ENCODE results near the gene P2RY11.

P2RY11 gene

GRCh38 chr19:10113964-10114650 is 2.6 kb downstream of the P2RY11 start:
- no peak for DNase-seq

DNA sequence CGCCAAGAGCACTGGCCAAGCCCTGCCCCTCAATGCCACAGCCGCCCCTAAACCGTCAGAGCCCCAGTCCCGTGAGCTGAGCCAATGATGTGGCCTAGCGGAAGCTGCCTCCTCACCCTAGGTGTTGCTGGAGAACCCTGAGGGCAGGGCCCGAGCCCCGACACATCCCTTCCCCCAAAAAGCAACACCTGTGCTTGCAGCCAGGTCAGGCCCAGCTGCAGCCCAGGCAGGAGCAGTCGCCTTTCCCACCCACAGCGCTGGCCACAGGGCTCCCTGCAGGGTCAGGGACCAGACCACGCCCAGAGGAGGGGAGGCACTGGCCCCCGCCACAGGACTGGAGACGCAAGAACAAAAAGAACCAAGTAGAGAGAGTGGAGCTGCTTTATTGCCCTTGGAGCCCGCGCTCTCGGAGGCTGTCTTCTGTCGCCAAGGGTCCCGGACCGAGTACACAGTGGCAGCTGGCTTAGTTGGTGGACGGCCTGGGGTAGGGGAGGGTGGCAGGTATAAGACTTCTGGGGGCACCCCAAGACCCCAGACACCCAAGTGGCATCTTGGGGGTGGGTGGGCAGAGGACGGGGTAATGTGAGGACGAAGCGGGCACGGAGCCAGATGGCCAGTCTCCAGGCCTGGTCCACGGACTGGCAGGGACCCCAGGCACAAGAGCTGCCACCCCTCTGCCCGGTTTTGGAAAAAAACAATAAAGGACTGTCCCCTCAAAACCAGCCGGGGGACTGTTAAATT is 3.3 kb downstream of the P2RY11 start:
- no peak for DNase-seq

- no peak for DNase-seq
These were observed 4.0 kb downstream of the P2RY11 start for GRCh38 chr19:10115392-10116084.

DNA sequence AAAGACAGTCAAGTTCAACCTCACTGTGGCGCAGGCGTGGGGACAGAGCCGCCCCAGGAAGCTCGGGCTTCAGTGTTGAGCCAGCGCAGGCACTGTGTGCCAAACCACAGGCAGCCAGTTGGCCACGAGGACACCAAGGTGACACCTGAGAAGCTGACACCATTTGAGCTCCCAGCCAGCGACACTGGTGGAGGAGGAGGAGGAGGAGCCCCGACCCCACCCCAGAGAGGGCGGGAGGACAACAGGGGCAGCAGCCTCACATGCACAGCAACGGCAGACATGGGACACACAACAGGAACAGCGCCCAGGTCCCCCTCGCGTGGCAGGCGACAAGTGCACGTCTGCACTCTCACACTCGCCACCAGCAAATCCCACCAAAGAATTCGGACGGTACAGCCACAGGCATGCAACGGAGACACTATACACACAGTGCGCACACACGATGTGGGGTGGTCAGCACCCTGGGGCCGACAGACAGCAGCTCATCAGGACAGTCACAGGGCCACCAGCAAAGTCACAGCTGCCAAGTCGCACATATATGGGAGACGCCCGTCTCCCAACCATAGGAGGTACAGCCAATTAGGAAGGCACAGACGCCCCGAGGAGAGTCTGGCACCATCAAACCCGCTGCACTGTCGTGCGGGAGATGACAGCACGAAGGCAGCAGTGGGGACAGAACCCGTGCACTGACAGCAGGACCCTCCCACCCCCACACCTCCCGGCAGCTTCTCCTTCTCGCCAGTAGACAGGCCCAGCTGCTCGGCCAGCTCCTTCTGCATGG is 4.8 kb downstream of the P2RY11 start:
- no peak for DNase-seq

DNA sequence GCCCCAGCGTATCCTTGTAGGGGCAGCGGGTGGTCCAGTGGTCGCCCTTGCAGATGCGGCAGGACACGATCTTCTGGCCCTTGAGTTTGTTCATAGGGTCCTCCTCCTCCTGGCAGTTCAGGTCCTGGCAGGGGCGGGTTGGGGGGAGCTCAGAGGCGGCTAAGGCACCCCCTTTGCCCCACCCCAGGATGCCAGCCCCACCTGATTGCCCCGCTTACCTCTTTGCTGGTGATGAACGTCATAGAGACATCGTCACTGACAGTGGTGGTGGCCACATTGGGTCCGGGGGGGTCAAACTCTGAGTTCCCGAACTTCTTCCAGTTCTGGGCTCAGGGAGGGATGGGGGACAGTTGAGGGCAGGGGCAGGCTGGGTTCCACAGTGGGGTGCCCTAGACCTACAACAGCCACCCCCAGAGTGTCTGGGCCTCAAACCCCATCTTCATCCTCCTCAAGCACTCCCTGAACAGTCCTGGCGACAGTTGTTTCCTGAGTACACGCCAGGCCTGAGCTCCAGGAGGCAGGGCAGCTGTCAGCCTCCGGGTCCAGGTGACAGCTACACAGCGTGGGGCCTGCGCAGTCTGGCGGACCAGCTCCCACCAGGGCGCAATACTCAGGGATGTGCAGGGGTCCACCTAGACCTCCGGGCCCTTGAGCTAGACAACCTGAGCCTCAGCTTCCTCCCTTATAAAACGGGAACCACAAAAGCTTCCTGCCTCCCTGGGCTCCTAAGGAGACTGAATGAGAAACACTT is 5.5 kb downstream of the P2RY11 start:
- DNase-seq, result no peak

GRCh38 chr19:10118960-10119359 is 7.5 kb downstream of the P2RY11 start:
- no peak for DNase-seq

DNA sequence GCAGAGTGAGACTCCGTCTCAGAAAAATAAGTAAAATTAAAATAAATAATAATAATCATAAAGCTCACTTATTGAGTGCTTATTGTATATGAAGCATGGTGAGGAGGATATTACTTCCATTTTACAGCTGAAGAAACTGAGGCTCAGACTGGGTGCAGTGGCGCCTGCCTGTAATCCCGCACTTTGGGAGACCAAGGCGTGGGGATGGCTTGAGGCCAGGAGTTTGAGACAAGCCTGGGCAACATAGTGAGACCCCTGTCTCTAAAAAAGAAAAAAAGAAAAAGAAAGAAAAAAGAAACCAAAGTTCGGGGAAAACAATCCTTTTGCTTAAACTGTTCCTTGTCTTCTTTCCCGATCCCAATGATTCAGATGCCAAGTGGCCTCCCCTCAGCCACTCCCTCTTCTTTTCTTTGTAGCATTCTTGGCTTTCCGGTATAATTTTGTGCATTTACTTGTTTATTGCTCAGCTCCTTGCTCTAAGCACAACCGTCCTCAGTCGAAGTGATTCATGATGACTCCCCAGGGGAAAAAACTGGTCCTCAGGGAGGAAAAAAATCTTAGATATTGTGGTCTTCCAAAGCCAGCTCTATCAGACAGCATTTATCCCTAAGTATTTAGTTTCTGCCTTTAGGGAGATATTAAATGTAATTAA is 9.2 kb downstream of the P2RY11 start:
- no peak for DNase-seq

- DNase-seq, result no peak
These were observed 10.6 kb downstream of the P2RY11 start for GRCh38 chr19:10122045-10122444.

DNA sequence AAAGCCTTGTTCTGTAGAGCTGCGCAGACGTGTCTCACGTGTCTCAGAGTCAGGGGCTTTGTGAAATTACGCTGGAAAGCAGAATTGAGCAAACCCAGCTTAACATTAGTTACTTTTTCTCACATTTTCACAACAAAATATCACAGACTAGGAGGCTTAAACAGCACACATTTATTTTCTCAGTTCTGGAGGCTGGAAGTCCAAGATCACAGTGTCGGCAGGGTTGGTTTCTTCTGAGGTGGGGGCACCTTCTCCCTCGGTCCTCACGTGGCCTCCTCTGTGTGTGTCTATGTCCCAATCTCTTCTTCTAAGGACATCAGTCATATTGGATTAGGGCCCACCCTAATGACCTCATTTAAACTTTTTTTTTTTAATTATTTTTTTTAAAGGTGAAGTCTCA is 12.9 kb downstream of the P2RY11 start:
- DNase-seq, result no peak

DNA sequence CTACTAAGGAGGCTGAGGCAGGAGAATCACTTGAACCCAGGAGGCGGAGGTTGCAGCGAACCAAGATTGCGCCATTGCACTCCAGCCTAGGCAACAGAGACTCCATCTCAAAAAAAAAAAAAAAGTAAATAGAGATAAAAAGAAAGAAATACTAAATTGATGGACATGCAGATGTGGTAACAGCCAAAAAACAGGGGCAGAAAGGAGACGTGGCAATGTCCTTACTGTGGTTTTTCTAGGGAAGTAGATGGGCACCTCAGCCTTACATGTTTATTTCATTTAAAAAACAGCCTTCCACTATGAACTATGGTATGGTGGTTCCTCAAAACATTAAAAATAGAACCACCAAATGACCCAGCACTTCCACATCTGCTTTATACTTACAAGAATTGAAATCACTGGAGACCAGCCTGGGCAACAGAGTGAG is 14.7 kb downstream of the P2RY11 start:
- no peak for DNase-seq

DNA sequence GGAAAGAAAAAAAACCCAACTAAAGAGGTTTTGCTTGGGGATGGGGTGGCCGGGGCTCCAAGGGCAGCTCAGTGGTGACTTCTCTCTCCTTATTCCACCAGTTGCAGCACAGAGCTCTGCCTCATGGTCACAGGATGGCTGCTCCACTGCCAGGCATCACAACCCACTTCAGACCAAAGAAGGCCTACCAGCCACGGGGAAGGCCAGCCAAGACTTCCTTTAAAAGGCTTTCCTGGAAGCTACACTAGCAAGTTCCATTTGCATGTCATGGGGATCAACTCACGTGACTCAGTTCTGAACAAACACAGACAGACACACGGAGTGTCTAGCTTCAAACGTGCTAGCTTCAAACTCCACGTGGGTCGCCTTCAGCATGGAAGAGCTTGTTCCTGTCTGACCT is 21.4 kb downstream of the P2RY11 start:
- DNase-seq, result no peak

DNA sequence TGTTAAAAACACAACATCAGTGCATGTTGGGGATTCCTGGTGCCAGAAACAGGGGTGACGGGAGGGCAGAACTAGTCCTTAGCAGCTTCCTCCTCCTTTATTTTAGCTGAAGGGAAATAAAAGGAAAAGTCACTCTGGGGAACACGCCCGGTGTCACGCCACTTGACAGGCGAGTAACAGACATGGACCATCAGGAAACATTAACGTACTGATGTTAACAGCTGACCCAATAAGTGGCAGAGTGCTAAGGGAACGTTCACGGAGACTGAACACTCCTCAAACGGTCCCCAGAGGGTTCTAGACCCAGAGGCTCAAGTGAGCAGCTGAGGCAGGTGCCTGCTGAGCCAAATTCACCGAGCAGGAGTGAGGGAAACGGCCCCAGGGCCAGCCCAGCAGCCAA is 22.1 kb downstream of the P2RY11 start:
- DNase-seq, result peak; percentile 56

DNA sequence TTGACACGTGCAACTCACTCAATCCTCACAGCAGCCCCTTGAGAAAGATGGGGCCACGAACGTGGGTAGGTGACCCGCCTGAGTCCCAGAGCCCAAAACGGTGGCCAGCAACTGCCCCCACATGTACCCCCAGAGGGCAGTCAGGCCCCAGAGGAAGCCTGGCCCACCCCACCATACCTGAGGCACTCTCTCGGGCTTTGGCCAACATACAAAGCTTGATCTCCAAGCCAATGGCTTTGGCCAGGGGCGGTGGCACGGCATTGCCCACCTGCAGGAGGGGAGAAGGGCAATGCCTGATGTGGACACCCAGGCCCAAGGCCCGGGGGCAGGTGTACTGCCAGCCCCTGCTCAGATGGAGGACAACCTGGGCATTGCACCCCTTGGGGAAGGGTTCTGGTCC is 22.5 kb downstream of the P2RY11 start:
- DNase-seq, result no peak

- DNase-seq, result no peak
These were observed 24.2 kb downstream of the P2RY11 start for GRCh38 chr19:10135551-10136334.

DNA sequence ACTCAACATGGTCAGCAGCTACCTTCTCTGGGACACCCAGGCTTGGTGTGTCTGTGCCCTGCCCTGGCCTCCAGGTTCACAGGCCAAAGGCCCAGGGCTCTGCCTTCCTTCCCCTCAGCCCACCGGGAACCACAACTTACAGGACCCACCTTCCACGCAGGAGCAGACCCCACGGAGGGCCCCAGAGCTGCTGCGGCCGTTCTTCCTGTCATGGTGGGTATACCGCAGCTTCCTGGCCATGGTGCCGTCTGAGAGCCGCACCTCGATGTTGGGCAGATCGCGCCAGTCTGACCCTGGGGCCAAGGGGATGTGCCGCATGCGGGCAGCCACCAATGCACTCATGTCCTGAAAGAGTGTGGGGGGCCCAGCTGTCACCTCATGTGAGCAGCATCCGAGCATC is 25.4 kb downstream of the P2RY11 start:
- no peak for DNase-seq

GRCh38 chr19:10137751-10138682 is 26.5 kb downstream of the P2RY11 start:
- no peak for DNase-seq

GRCh38 chr19:10138879-10139795 is 27.6 kb downstream of the P2RY11 start:
- DNase-seq, result no peak

- no peak for DNase-seq
These were observed 28.5 kb downstream of the P2RY11 start for GRCh38 chr19:10139952-10140351.

- no peak for DNase-seq
These were observed 30.0 kb downstream of the P2RY11 start for GRCh38 chr19:10141479-10141878.
